Measurements from ENCODE around the gene NPIPB2. TPM values are rescaled to one million over a fixed set of nuclear protein-coding genes. Genes with fewer than 3 reads are reported as not detected.

NPIPB2 gene
- total and polyA plus RNA-seq, 10 of the 15 experiments (the other 5 are each of a cell fraction or from before 2014, with no cell fraction given), result 1.9 to 29.3 (median 10.8) TPM

GRCh38 chr16:11964761-11965551, 23.1 kb upstream of the NPIPB2 start, which contains the start of gene TNFRSF17 (continued):
- TF ChIP-seq USF1 (IDR thresholded peaks at IDR 0.05; ENCODE audit: borderline replicate concordance, extremely low read length, insufficient read depth, low read depth, low read length) (no peak), TBL1XR1 (IDR thresholded peaks at IDR 0.05; ENCODE audit: low read depth, low read length) (peak; percentile 94), E2F4 (IDR thresholded peaks at IDR 0.05; ENCODE audit: low read depth, low read length) (no peak), KDM1A (IDR thresholded peaks at IDR 0.05; ENCODE audit: borderline replicate concordance) (no peak), ATF7 (IDR thresholded peaks at IDR 0.05; ENCODE audit: low read depth) (peak; percentile 66), EED (IDR thresholded peaks at IDR 0.05; ENCODE audit: low read depth) (peak; percentile 47; the same call in 1 of the 2 replicates), GATAD2B (conservative IDR thresholded peaks at IDR 0.05; ENCODE audit: low read depth) (no peak), ZNF207 (IDR thresholded peaks at IDR 0.05; ENCODE audit: borderline replicate concordance) (0 out of 2 replicates have a peak, but pooled peaks have one; percentile 56), CUX1 (IDR thresholded peaks at IDR 0.05; ENCODE audit: insufficient replicate concordance, low read depth, low read length) (no peak), MYB (IDR thresholded peaks at IDR 0.05; ENCODE audit: borderline replicate concordance, low read depth, low read length) (peak; percentile 85), HDGF (IDR thresholded peaks at IDR 0.05) (no peak), POLR2AphosphoS5 (IDR thresholded peaks at IDR 0.05; ENCODE audit: low read length) (peak; percentile 89), NKRF (conservative IDR thresholded peaks at IDR 0.05) (peak; percentile 36), DPF2 (IDR thresholded peaks at IDR 0.05) (peak; percentile 79; the same call in 1 of the 2 replicates), NFXL1 (IDR thresholded peaks at IDR 0.05; ENCODE audit: borderline replicate concordance) (no peak), PKNOX1 (IDR thresholded peaks at IDR 0.05) (peak; percentile 83), YBX1 (IDR thresholded peaks at IDR 0.05) (no peak), TCF3 (IDR thresholded peaks at IDR 0.05; ENCODE audit: borderline replicate concordance, insufficient read depth, low read depth, low read length) (peak; percentile 91), POLR2A (IDR thresholded peaks at IDR 0.05; ENCODE audit: low read depth, low read length) (peak; percentile 60)

All from GM12878 (cell line).